Smooth muscle cell (in vitro differentiated cells): ENCODE data around the gene RPS6KA5. TPM values are rescaled to one million over a fixed set of nuclear protein-coding genes. Genes with fewer than 3 reads are reported as not detected.
"Not testable (repeated sequence)": the region's sequence is repeated elsewhere in the genome, so short reads cannot be mapped to it uniquely, and the experiment has no call there.

Experiments used
- DNase-seq: peaks from one replicate; lab custom pipeline; 2025; ENCODE audit not compliant: unreplicated experiment; lab: John Stamatoyannopoulos, UW
- H2AFZ ChIP-seq: fragments of 200-600 bp; sonication (generic); 2 replicates; pipeline ENCODE4 v1.6.0; 2016; ENCODE audit warnings: antibody characterized with exemption, low read depth, mild to moderate bottlenecking
- H3F3A ChIP-seq: fragments of 200-600 bp; sonication (generic); 2 replicates; pipeline ENCODE4 v1.6.0; 2017; ENCODE audit warnings: antibody characterized with exemption, low read depth
- H3K27ac ChIP-seq: fragments of 200-600 bp; sonication (generic); 2 replicates; pipeline ENCODE4 v1.5.1; 2016; ENCODE audit warnings: low read depth, mild to moderate bottlenecking
- H3K27me3 ChIP-seq: fragments of 200-600 bp; sonication (generic); 2 replicates; pipeline ENCODE4 v1.6.1; 2016; ENCODE audit warnings: low read depth, mild to moderate bottlenecking
- H3K36me3 ChIP-seq: fragments of 200-600 bp; sonication (generic); 2 replicates; pipeline ENCODE4 v1.5.1; 2016; ENCODE audit warnings: low read depth
- H3K4me1 ChIP-seq: fragments of 200-600 bp; sonication (generic); 2 replicates; pipeline ENCODE4 v1.5.1; 2016; ENCODE audit warnings: low read depth
- H3K4me2 ChIP-seq: fragments of 200-600 bp; sonication (generic); 2 replicates; pipeline ENCODE4 v1.6.0; 2016; ENCODE audit warnings: mild to moderate bottlenecking
- H3K4me3 ChIP-seq: fragments of 200-600 bp; sonication (generic); 2 replicates; pipeline ENCODE4 v1.5.1; 2016; ENCODE audit warnings: mild to moderate bottlenecking
- H3K79me2 ChIP-seq: fragments of 200-600 bp; sonication (generic); 2 replicates; pipeline ENCODE4 v1.6.0; 2016; ENCODE audit warnings: low read depth, mild to moderate bottlenecking
- H3K9ac ChIP-seq: fragments of 200-600 bp; sonication (generic); 2 replicates; pipeline ENCODE4 v1.6.0; 2016; ENCODE audit warnings: low read depth
- H3K9me3 ChIP-seq: fragments of 200-600 bp; sonication (generic); replicated peaks from 2 replicates; pipeline ENCODE4 v1.5.1; 2016; ENCODE audit warnings: low read depth
- H4K20me1 ChIP-seq: fragments of 200-600 bp; sonication (generic); 2 replicates; pipeline ENCODE4 v1.6.0; 2016; ENCODE audit warnings: low read depth
- CTCF ChIP-seq: fragments of 200-600 bp; sonication (generic); IDR thresholded peaks from 2 replicates; pipeline ENCODE4 v1.5.1; 2017; ENCODE audit warnings: borderline replicate concordance, mild to moderate bottlenecking, antibody characterized with exemption; ENCODE audit not compliant: insufficient read depth, poor library complexity, severe bottlenecking
- WGBS: methylation state at CpG from one replicate; pipeline ENCODE4 v1.1.7; 2016; ENCODE audit warnings: low lambda C conversion rate; 5-methylcytosine and 5-hydroxymethylcytosine counted together
- polyA plus RNA-seq: library from polyadenylated mRNA; unstranded; fragments of >200 nt; fragmentation: Nextera tagmentation; extraction: Ambion mirVana; gene quantifications from 2 replicates; pipeline ENCODE4 v1.2.1, GENCODE V29; 2016
- total RNA-seq: library from RNA; depleted of rRNA; stranded (reverse); fragments of >200 nt; gene quantifications from 2 replicates; pipeline ENCODE4 v1.2.3, GENCODE V29; 2014

The RPS6KA5 gene
- total and polyA plus RNA-seq, 2 experiments from 2014 or later: 1.0 to 1.5 TPM

DNA sequence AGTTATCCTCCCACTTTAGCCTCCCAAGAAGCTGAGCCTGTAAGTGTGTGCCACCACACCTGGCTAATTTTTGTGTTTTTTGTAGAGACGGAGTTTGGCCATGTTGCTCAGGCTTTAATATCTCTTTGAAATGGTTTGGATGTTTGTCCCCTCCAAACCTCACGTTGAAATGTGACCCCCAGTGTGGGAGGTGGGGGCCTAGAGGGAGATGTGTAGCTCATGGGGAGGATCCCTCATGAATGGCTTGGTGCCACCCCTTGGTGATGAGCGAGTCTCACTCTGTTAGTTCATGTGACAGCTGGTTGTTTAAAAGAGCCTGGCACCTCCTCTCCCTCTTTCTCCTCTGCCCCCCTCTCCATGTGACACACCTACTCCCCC is 220.6 kb downstream of the RPS6KA5 start:
- WGBS: 91% methylated on average over 3 of the region's 3 CpGs
- Histone ChIP-seq H3K4me3 (no peak overlapping the region), H3K27me3 (no peaks in the 10 kb centered on the region), H3F3A (no peaks in the 10 kb centered on the region), H3K79me2 (no peaks in the 10 kb centered on the region), H3K27ac (no peak overlapping the region), H3K9me3 (no peaks in the 10 kb centered on the region), H3K4me2 (no peak overlapping the region), H4K20me1 (no peaks in the 10 kb centered on the region), H3K4me1 (no peaks in the 10 kb centered on the region), H3K36me3 (no peaks in the 10 kb centered on the region), H3K9ac (no peak overlapping the region), H2AFZ (no peak overlapping the region)
- DNase-seq: no peak
- TF ChIP-seq CTCF: no peak

GRCh38 chr14:90839024-90839888 is 221.2 kb downstream of the RPS6KA5 start:
- H3K9me3 ChIP-seq: no peaks in the 10 kb centered on the region
- H3K79me2 ChIP-seq: no peaks in the 10 kb centered on the region
- no peak for DNase-seq
- no peak for TF ChIP-seq CTCF
- no peak overlapping the region for H3K4me3 ChIP-seq
- no peak overlapping the region for H3K27ac ChIP-seq
- H3F3A ChIP-seq: no peaks in the 10 kb centered on the region
- H3K4me1 ChIP-seq: no peaks in the 10 kb centered on the region
- no peak overlapping the region for H3K9ac ChIP-seq
- no peaks in the 10 kb centered on the region for H4K20me1 ChIP-seq
- no peak overlapping the region for H3K4me2 ChIP-seq
- H2AFZ ChIP-seq: peak overlapping the region; percentile 72
- H3K27me3 ChIP-seq: no peaks in the 10 kb centered on the region
- whole genome bisulfite sequencing: 73% methylated on average over 10 of the region's 10 CpGs
- no peaks in the 10 kb centered on the region for H3K36me3 ChIP-seq

DNA sequence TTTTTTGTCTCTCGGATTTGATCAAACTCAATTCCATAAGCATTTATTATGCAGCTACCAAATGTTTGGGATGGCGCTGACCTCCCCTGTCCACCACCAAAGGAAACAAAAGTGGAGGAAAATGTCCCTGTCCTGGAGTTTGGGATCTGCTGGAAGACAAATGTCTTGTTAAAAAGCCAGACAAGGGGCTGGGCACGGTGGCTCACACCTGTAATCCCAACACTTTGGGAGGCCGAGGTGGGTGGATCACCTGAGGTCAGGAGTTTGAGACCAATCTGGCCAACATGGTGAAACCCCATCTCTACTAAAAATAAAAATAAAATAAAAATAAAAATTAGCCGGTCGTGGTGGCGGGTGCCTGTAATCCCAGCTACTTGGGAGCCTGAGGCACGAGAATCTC is 221.9 kb downstream of the RPS6KA5 start:
- H3K4me1 ChIP-seq, H3K4me2 ChIP-seq, H3K27ac ChIP-seq, H3K36me3 ChIP-seq, H3K27me3 ChIP-seq, H4K20me1 ChIP-seq, H3K9me3 ChIP-seq, H3F3A ChIP-seq, H2AFZ ChIP-seq, H3K9ac ChIP-seq, DNase-seq, H3K4me3 ChIP-seq, H3K79me2 ChIP-seq: not testable (repeated sequence)
- WGBS: 96% methylated on average over 8 of the region's 8 CpGs

- TF ChIP-seq CTCF: no peak
- no peak overlapping the region for H3K4me3 ChIP-seq
- no peaks in the 10 kb centered on the region for H4K20me1 ChIP-seq
- H3K9ac ChIP-seq: no peak overlapping the region
- H3K4me1 ChIP-seq: no peaks in the 10 kb centered on the region
- no peaks in the 10 kb centered on the region for H3K36me3 ChIP-seq
- no peaks in the 10 kb centered on the region for H3K79me2 ChIP-seq
- no peak overlapping the region for H3K27ac ChIP-seq
- no peak overlapping the region for H3K4me2 ChIP-seq
- H3K9me3 ChIP-seq: no peaks in the 10 kb centered on the region
- no peaks in the 10 kb centered on the region for H3K27me3 ChIP-seq
- no peak for DNase-seq
- no peak overlapping the region for H2AFZ ChIP-seq
- H3F3A ChIP-seq: no peaks in the 10 kb centered on the region
- WGBS: 91% methylated on average over 9 of the region's 9 CpGs
Measured at GRCh38 chr14:90837355-90837754, 223.1 kb downstream of the RPS6KA5 start.
